Testis (tissue), 3 donors: ENCODE measurements around the gene CABP2. TPM values are rescaled to one million over a fixed set of nuclear protein-coding genes. Genes with fewer than 3 reads are reported as not detected.

Source experiments
- DNase-seq: peaks from one replicate; pipeline ENCODE4 v3.0.0-alpha.2; 2019
- H3K27ac ChIP-seq, 2 donors: fragments of 200-600 bp; sonication (generic); one replicate each; pipeline ENCODE4 v1.5.1; 2019
- H3K27me3 ChIP-seq: fragments of 200-600 bp; sonication (generic); one replicate; pipeline ENCODE4 v1.5.1; 2019
- H3K36me3 ChIP-seq: fragments of 200-600 bp; sonication (generic); one replicate; pipeline ENCODE4 v1.5.1; 2017; ENCODE audit warnings: low read depth; ENCODE audit errors: missing control alignments
- H3K4me1 ChIP-seq: fragments of 200-600 bp; sonication (generic); one replicate; pipeline ENCODE4 v1.5.1; 2019
- H3K4me3 ChIP-seq, 2 donors: fragments of 200-600 bp; sonication (generic); one replicate each; pipeline ENCODE4 v1.5.1; 2017 to 2019
- H3K9me3 ChIP-seq: fragments of 200-600 bp; sonication (generic); one replicate; pipeline ENCODE4 v1.5.1; 2017
- POLR2A ChIP-seq: fragments of 450-650 bp; IDR thresholded peaks from one replicate; pipeline ENCODE4 v1.6.1; 2017; ENCODE audit warnings: antibody characterized with exemption, mild to moderate bottlenecking, moderate library complexity
- WGBS, 2 donors: methylation state at CpG; one replicate each; pipeline ENCODE4 v1.1.5; 2018; 5-methylcytosine and 5-hydroxymethylcytosine counted together
- intact Hi-C: fragments of 100-400 bp; cut with DNase I; formaldehyde crosslinking; loops from one replicate; pipeline ENCODE4 v1.15.1; 2023; ENCODE audit warnings: low total_unique reads
- polyA plus RNA-seq: library from polyadenylated mRNA; stranded (reverse); fragments of 350-450 nt; fragmentation: Illumina TruSeq; extraction: RNeasy Lipid Tissue Mini Kit (QIAGEN cat#74804); gene quantifications from one replicate; pipeline ENCODE4 v1.2.3, GENCODE V29; 2014; ENCODE audit warnings: low read depth, low replicate concordance; ENCODE audit not compliant: insufficient read depth
- total RNA-seq, 2 donors: library from RNA; depleted of rRNA; stranded (reverse); fragments of >200 nt; gene quantifications; one replicate each; pipeline ENCODE4 v1.2.3, GENCODE V29; 2016
- TF ChIP-seq, protein P1 (sequence below), 3 experiments: fragments of 450-650 bp in 2 of 3; fragments of 200-600 bp in 1 of 3; sonication (generic) in 1 of 3; IDR thresholded peaks; one replicate each; pipeline ENCODE4 v1.5.1; 2016 to 2019; ENCODE audit warnings: antibody characterized with exemption in 3 of 3, mild to moderate bottlenecking in 2 of 3, moderate library complexity in 1 of 3

Gene CABP2
- total and polyA plus RNA-seq, 3 donors from 2014 or later, result not detected

DNA sequence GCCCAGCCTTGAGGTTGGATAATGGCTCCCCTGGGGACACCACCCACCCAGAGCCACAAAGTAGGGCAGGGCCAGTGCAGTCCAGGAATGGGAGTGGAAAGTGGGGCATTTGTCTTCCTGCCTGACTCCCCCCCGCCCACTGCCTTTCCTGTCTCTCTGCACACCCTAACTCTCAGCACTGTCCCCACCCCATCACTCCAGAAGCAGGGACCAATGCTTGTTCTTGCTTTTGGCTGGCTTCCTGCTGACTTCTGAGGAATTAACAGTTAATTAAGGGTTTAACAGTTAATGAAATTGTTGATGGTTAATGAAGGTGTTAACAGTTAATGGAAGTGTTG is 22.8 kb downstream of the CABP2 start:
- TF ChIP-seq, protein P1, sequence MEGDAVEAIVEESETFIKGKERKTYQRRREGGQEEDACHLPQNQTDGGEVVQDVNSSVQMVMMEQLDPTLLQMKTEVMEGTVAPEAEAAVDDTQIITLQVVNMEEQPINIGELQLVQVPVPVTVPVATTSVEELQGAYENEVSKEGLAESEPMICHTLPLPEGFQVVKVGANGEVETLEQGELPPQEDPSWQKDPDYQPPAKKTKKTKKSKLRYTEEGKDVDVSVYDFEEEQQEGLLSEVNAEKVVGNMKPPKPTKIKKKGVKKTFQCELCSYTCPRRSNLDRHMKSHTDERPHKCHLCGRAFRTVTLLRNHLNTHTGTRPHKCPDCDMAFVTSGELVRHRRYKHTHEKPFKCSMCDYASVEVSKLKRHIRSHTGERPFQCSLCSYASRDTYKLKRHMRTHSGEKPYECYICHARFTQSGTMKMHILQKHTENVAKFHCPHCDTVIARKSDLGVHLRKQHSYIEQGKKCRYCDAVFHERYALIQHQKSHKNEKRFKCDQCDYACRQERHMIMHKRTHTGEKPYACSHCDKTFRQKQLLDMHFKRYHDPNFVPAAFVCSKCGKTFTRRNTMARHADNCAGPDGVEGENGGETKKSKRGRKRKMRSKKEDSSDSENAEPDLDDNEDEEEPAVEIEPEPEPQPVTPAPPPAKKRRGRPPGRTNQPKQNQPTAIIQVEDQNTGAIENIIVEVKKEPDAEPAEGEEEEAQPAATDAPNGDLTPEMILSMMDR (IDR thresholded peaks at IDR 0.05), result no peak
- TF ChIP-seq POLR2A, result no peak

DNA sequence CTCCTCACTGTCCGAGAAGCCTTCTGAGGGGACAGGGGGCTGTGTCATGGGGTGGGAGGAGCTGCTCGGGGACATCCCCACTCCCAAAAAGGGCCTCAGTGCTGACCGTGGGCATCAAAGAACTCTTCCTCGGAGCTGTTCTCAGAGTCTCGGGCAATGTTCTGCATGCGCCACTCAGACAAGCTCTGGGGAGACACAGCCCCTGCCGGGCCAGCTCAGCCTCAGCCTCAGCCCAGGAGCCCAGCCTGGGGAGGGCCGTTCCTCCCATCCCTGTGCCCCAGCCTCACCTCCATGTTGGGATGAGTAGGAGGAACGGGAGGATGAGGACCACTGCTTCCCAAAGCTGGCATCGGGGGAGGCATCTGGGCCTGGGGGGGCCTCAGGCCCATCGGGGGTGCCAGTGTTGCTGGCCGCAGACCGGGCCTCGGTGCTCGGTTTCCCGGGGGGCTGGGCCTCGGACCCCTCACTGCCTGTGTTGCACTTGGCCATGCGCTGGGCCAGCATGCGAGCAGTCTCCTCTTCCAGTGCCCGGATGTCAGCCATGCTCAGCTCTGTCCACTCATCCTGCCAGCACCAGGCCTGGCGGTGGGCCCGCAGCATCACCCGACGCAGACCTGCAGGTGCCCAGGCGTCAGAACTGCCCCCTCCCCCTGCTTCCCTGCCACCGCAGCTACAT is 23.3 kb downstream of the CABP2 start:
- intact Hi-C loops, result no loop called here
- H3K9me3 ChIP-seq, result no peaks in the 10 kb centered on the region
- H3K4me1 ChIP-seq, result no peaks in the 10 kb centered on the region
- no peak for TF ChIP-seq POLR2A
- TF ChIP-seq, protein P1 (IDR thresholded peaks at IDR 0.05), result no peak
- H3K36me3 ChIP-seq, result no peaks in the 10 kb centered on the region
- no peak overlapping the region for H3K4me3 ChIP-seq
- no peaks in the 10 kb centered on the region for H3K27me3 ChIP-seq
- H3K27ac ChIP-seq, result no peak overlapping the region
- DNase-seq, result no peak
- 90 to 97% methylated on average over 2 to 26 of the region's 26 CpGs for WGBS, 2 donors

More for the DNA sequence above, 22.8 kb downstream of the CABP2 start:
- H3K9me3 ChIP-seq, result no peaks in the 10 kb centered on the region
- no peaks in the 10 kb centered on the region for H3K36me3 ChIP-seq
- no peaks in the 10 kb centered on the region for H3K27me3 ChIP-seq
- H3K4me1 ChIP-seq, result peaks cover 2% of the 10 kb centered on the region
- no peak overlapping the region for H3K4me3 ChIP-seq
- intact Hi-C loops, result no loop called here
- no peak for DNase-seq
- no peak overlapping the region for H3K27ac ChIP-seq
- WGBS, 2 donors, result 95 to 100% methylated on average over 1 of the region's 1 CpG

DNA sequence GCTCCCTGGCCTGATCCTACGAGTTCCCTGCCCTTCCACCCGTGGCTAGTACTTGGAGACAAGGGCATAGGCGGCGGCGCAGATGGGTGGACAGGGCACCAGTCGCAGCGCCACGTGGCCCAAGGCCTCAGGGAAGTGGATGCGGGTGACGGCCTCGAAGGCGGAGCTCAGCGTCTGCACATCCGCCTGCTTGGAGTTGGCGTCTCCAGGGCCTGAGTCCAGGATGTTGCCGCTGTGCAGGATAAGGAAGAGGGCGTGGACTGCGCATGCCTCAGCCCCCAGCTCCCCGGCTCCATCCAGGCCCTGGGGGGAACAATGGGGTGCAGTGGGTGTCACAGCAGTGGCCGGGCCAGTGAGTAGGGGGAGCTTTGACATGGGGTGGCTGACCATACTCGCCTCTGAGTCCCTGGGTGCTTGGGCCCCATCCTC is 24.7 kb downstream of the CABP2 start:
- no peak for DNase-seq
- 88 to 92% methylated on average over 18 to 21 of the region's 21 CpGs for WGBS, 2 donors
- no peak overlapping the region for H3K4me3 ChIP-seq
- H3K36me3 ChIP-seq, result no peaks in the 10 kb centered on the region
- no peaks in the 10 kb centered on the region for H3K27me3 ChIP-seq
- H3K9me3 ChIP-seq, result no peaks in the 10 kb centered on the region
- no peak for TF ChIP-seq POLR2A
- TF ChIP-seq, protein P1 (IDR thresholded peaks at IDR 0.05), result no peak
- no peaks in the 10 kb centered on the region for H3K4me1 ChIP-seq
- H3K27ac ChIP-seq, result no peak overlapping the region
- intact Hi-C loops, result no loop called here

DNA sequence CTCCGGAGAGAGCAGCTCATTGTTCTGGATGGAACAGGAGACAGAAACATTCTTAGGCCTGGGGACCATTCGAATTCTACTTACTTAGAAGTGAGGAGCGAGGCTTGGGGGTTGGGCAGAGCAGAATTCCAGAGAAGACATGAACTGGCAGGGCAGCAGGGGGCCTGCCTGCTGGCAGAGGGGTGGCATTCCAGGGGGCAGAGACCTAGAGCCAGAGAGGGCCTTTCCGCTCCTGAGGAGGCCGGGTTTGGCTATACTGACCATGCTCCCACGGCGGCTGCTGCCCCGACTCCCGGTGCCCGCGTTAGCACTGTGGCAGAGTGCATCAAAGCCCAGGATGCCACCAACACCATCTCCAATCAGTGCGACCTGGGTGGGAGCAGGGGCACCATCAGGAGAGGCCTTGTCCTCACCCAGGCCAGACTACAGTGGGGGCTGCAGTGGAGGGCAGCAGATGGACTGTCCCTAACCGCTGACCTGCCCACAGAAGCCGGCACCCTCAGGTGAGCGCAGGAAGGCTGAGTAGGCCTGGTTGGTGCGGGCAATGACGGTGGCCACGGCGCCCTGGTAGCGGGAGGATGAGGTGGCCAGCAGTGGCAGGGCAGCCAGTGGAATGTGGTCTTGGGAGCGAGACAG is 25.5 kb downstream of the CABP2 start:
- Histone ChIP-seq H3K36me3 (no peaks in the 10 kb centered on the region), H3K27ac (no peak overlapping the region), H3K4me1 (no peaks in the 10 kb centered on the region), H3K27me3 (no peaks in the 10 kb centered on the region), H3K9me3 (no peaks in the 10 kb centered on the region), H3K4me3 (no peak overlapping the region)
- TF ChIP-seq, protein P1 (IDR thresholded peaks at IDR 0.05), result no peak
- TF ChIP-seq POLR2A, result no peak
- intact Hi-C loops, result no loop called here
- no peak for DNase-seq
- WGBS, 2 donors, result 95 to 96% methylated on average over 9 to 21 of the region's 21 CpGs

DNA sequence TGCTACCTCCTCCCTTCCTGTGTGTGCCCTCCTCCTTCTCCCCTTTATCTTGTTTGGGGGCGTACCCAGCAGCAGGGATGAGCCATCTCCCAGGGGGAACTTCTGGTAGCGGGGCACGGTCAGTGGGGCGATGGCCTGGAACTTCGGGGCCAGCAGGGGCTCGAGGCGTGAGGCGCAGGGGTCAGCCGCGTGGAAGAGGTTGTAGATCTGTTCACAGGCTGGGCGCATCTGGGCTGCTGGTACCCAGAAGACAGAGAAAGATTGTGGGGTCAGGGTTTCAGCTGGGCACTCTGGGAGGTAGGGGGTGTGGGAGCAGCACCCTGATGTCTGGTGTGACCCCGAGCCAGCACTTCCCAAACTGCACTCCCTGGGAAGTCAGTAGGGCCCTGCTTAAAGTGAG is 27.1 kb downstream of the CABP2 start:
- intact Hi-C loops, result no loop called here
- Histone ChIP-seq H3K27me3 (no peaks in the 10 kb centered on the region), H3K4me1 (no peaks in the 10 kb centered on the region), H3K4me3 (no peak overlapping the region), H3K27ac (no peak overlapping the region), H3K36me3 (no peaks in the 10 kb centered on the region), H3K9me3 (no peaks in the 10 kb centered on the region)
- 82 to 90% methylated on average over 12 of the region's 12 CpGs for WGBS, 2 donors
- no peak for DNase-seq
- TF ChIP-seq, protein P1 (IDR thresholded peaks at IDR 0.05), result no peak
- no peak for TF ChIP-seq POLR2A
